GM23338 (cell line): ENCODE results near the gene TSC2. TPM values are rescaled to one million over a fixed set of nuclear protein-coding genes. Genes with fewer than 3 reads are reported as not detected.

Experiments used
- ATAC-seq: fragments of 200-7000 bp; cut with Tn5 transposase; 3 replicates; pipeline ENCODE4 v1.9.1; 2020
- DNase-seq: peaks from one replicate; pipeline ENCODE4 v3.0.0-alpha.2; 2015; ENCODE audit warnings: low spot score
- H2AFZ ChIP-seq: fragments of 200-600 bp; sonication (generic); 2 replicates; pipeline ENCODE4 v1.8.0; 2016; ENCODE audit warnings: antibody characterized with exemption, mild to moderate bottlenecking, moderate library complexity
- H3F3A ChIP-seq: fragments of 200-600 bp; sonication (generic); replicated peaks from 2 replicates; pipeline ENCODE4 v1.8.0; 2017; ENCODE audit warnings: antibody characterized with exemption, mixed run types, low read depth
- H3K27ac ChIP-seq: fragments of 200-600 bp; sonication (generic); 2 replicates; pipeline ENCODE4 v1.6.1; 2016; ENCODE audit warnings: low read depth
- H3K27me3 ChIP-seq: fragments of 200-600 bp; sonication (generic); 2 replicates; pipeline ENCODE4 v1.8.0; 2016; ENCODE audit warnings: mild to moderate bottlenecking, mixed run types, moderate library complexity; ENCODE audit not compliant: insufficient read depth
- H3K36me3 ChIP-seq: fragments of 200-600 bp; sonication (generic); 2 replicates; pipeline ENCODE4 v1.8.0; 2016; ENCODE audit warnings: mild to moderate bottlenecking; ENCODE audit not compliant: insufficient read depth
- H3K4me1 ChIP-seq: fragments of 200-600 bp; sonication (generic); 2 replicates; pipeline ENCODE4 v1.8.0; 2016; ENCODE audit warnings: mild to moderate bottlenecking, moderate library complexity; ENCODE audit not compliant: insufficient read depth
- H3K4me2 ChIP-seq: fragments of 200-600 bp; sonication (generic); 2 replicates; pipeline ENCODE4 v1.7.1; 2017; ENCODE audit warnings: mixed run types
- H3K4me3 ChIP-seq: fragments of 200-600 bp; sonication (generic); 2 replicates; pipeline ENCODE4 v1.6.1; 2016; ENCODE audit warnings: mixed run types
- H3K79me2 ChIP-seq: fragments of 200-600 bp; sonication (generic); replicated peaks from 2 replicates; pipeline ENCODE4 v1.8.0; 2017; ENCODE audit warnings: mild to moderate bottlenecking; ENCODE audit not compliant: insufficient read depth
- H3K9me2 ChIP-seq: fragments of 200-600 bp; sonication (generic); 2 replicates; pipeline ENCODE4 v1.8.0; 2017; ENCODE audit not compliant: insufficient read depth
- H4K20me1 ChIP-seq: fragments of 200-600 bp; sonication (generic); replicated peaks from 2 replicates; pipeline ENCODE4 v1.8.0; 2017; ENCODE audit warnings: mild to moderate bottlenecking; ENCODE audit not compliant: insufficient read depth
- H3K27ac Mint-ChIP-seq: 2 replicates; pipeline ENCODE4 v1.8.0; 2020; ENCODE audit warnings: inconsistent platforms, mild to moderate bottlenecking, moderate library complexity, mixed read lengths
- H3K27me3 Mint-ChIP-seq: 3 replicates; pipeline ENCODE4 v1.8.0; 2022; ENCODE audit warnings: low read depth, mild to moderate bottlenecking, moderate library complexity, mixed read lengths, inconsistent platforms; ENCODE audit not compliant: insufficient read depth, poor library complexity
- H3K36me3 Mint-ChIP-seq: 3 replicates; pipeline ENCODE4 v1.8.0; 2021; ENCODE audit warnings: low read depth, mild to moderate bottlenecking, inconsistent platforms, moderate library complexity, mixed read lengths
- H3K4me1 Mint-ChIP-seq: 3 replicates; pipeline ENCODE4 v1.8.0; 2020; ENCODE audit warnings: mild to moderate bottlenecking, inconsistent platforms, mixed read lengths
- H3K4me3 Mint-ChIP-seq: 3 replicates; pipeline ENCODE4 v1.8.0; 2021; ENCODE audit warnings: moderate library complexity, mild to moderate bottlenecking, inconsistent platforms, mixed read lengths
- H3K9me3 Mint-ChIP-seq: 3 replicates; pipeline ENCODE4 v1.8.0; 2020; ENCODE audit warnings: moderate library complexity, mild to moderate bottlenecking, inconsistent platforms, mixed read lengths
- EZH2 ChIP-seq: fragments of 200-600 bp; sonication (generic); IDR thresholded peaks from one replicate; pipeline ENCODE4 v1.8.0; 2017; ENCODE audit warnings: antibody characterized with exemption, mild to moderate bottlenecking, low read depth; ENCODE audit not compliant: unreplicated experiment
- EZH2phosphoT487 ChIP-seq: fragments of 200-600 bp; sonication (generic); IDR thresholded peaks from one replicate; pipeline ENCODE4 v1.8.1; 2018; ENCODE audit warnings: antibody characterized with exemption; ENCODE audit not compliant: unreplicated experiment
- JUNB ChIP-seq: IDR thresholded peaks from one replicate; pipeline ENCODE4 v1.6.1; 2016; ENCODE audit warnings: antibody characterized with exemption; ENCODE audit not compliant: unreplicated experiment
- ZNF114 ChIP-seq: fragments of 250-450 bp; sonication (Bioruptor Pico); IDR thresholded peaks from 2 replicates; pipeline ENCODE4 v1.5.0; 2020; ENCODE audit warnings: mild to moderate bottlenecking, moderate library complexity
- ZNF331 ChIP-seq: fragments of 250-450 bp; sonication (Bioruptor Pico); IDR thresholded peaks from 2 replicates; pipeline ENCODE4 v1.5.0; 2020; ENCODE audit warnings: low read depth, mild to moderate bottlenecking, moderate library complexity
- polyA plus RNA-seq: library from polyadenylated mRNA; unstranded; fragments of >200 nt; fragmentation: Nextera tagmentation; extraction: Ambion mirVana; gene quantifications from 2 replicates; pipeline ENCODE4 v1.2.1, GENCODE V29; 2016
- total RNA-seq: library from RNA; depleted of rRNA; stranded (reverse); fragments of >200 nt; shearing (Covaris generic); gene quantifications from 2 replicates; pipeline ENCODE4 v1.2.3, GENCODE V29; 2014
- TF ChIP-seq, protein P1 (sequence below): fragments of 250-450 bp; sonication (Bioruptor Pico); IDR thresholded peaks from 2 replicates; pipeline ENCODE4 v1.5.0; 2020; ENCODE audit warnings: mild to moderate bottlenecking, moderate library complexity
- TF ChIP-seq, protein P2 (sequence below): IDR thresholded peaks from one replicate; pipeline ENCODE4 v1.6.1; 2018; ENCODE audit warnings: antibody characterized with exemption; ENCODE audit not compliant: unreplicated experiment
- TF ChIP-seq, protein P3 (sequence below): IDR thresholded peaks from 2 replicates; pipeline ENCODE4 v1.6.1; 2016; ENCODE audit warnings: antibody characterized with exemption

TSC2 gene
- total and polyA plus RNA-seq, 2 experiments from 2014 or later, result 40.5 to 93.0 TPM

DNA sequence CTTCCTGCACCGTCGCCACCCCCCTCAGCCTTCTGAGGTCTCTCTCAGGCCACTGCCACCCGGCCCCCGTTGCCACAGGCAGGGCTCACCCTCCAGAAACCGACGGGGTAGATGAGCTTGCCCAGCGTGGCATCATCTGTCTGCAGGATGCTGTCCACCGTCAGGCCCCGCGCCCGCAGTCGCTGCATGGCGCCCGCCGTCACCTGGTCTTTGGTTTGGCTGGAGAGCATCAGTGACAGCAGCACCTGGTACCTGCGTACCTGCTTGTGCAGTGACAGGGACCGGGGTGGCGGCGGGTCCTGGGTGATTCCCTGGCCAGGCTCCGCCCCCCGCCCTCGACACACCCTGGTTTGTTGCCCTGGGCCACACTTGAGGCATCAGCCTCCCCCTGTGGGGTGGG is 3.2 kb upstream of the TSC2 start:
- H3K79me2 ChIP-seq, result peaks cover 22% of the 10 kb centered on the region
- no peak overlapping the region for H3K4me3 ChIP-seq
- H3K9me3 Mint-ChIP-seq, result no peaks in the 10 kb centered on the region
- no peak overlapping the region for H3K27ac ChIP-seq
- H4K20me1 ChIP-seq, result no peaks in the 10 kb centered on the region; the same call in 1 of the 2 replicates
- TF ChIP-seq, protein P1, sequence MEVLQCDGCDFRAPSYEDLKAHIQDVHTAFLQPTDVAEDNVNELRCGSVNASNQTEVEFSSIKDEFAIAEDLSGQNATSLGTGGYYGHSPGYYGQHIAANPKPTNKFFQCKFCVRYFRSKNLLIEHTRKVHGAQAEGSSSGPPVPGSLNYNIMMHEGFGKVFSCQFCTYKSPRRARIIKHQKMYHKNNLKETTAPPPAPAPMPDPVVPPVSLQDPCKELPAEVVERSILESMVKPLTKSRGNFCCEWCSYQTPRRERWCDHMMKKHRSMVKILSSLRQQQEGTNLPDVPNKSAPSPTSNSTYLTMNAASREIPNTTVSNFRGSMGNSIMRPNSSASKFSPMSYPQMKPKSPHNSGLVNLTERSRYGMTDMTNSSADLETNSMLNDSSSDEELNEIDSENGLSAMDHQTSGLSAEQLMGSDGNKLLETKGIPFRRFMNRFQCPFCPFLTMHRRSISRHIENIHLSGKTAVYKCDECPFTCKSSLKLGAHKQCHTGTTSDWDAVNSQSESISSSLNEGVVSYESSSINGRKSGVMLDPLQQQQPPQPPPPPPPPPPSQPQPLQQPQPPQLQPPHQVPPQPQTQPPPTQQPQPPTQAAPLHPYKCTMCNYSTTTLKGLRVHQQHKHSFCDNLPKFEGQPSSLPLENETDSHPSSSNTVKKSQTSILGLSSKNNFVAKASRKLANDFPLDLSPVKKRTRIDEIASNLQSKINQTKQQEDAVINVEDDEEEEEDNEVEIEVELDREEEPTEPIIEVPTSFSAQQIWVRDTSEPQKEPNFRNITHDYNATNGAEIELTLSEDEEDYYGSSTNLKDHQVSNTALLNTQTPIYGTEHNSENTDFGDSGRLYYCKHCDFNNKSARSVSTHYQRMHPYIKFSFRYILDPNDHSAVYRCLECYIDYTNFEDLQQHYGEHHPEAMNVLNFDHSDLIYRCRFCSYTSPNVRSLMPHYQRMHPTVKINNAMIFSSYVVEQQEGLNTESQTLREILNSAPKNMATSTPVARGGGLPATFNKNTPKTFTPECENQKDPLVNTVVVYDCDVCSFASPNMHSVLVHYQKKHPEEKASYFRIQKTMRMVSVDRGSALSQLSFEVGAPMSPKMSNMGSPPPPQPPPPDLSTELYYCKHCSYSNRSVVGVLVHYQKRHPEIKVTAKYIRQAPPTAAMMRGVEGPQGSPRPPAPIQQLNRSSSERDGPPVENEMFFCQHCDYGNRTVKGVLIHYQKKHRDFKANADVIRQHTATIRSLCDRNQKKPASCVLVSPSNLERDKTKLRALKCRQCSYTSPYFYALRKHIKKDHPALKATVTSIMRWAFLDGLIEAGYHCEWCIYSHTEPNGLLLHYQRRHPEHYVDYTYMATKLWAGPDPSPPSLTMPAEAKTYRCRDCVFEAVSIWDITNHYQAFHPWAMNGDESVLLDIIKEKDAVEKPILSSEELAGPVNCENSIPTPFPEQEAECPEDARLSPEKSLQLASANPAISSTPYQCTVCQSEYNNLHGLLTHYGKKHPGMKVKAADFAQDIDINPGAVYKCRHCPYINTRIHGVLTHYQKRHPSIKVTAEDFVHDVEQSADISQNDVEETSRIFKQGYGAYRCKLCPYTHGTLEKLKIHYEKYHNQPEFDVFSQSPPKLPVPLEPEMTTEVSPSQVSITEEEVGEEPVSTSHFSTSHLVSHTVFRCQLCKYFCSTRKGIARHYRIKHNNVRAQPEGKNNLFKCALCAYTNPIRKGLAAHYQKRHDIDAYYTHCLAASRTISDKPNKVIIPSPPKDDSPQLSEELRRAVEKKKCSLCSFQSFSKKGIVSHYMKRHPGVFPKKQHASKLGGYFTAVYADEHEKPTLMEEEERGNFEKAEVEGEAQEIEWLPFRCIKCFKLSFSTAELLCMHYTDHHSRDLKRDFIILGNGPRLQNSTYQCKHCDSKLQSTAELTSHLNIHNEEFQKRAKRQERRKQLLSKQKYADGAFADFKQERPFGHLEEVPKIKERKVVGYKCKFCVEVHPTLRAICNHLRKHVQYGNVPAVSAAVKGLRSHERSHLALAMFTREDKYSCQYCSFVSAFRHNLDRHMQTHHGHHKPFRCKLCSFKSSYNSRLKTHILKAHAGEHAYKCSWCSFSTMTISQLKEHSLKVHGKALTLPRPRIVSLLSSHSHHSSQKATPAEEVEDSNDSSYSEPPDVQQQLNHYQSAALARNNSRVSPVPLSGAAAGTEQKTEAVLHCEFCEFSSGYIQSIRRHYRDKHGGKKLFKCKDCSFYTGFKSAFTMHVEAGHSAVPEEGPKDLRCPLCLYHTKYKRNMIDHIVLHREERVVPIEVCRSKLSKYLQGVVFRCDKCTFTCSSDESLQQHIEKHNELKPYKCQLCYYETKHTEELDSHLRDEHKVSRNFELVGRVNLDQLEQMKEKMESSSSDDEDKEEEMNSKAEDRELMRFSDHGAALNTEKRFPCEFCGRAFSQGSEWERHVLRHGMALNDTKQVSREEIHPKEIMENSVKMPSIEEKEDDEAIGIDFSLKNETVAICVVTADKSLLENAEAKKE (CRISPR knock-in tag), result no peak
- no peak for TF ChIP-seq JUNB
- TF ChIP-seq, protein P2, sequence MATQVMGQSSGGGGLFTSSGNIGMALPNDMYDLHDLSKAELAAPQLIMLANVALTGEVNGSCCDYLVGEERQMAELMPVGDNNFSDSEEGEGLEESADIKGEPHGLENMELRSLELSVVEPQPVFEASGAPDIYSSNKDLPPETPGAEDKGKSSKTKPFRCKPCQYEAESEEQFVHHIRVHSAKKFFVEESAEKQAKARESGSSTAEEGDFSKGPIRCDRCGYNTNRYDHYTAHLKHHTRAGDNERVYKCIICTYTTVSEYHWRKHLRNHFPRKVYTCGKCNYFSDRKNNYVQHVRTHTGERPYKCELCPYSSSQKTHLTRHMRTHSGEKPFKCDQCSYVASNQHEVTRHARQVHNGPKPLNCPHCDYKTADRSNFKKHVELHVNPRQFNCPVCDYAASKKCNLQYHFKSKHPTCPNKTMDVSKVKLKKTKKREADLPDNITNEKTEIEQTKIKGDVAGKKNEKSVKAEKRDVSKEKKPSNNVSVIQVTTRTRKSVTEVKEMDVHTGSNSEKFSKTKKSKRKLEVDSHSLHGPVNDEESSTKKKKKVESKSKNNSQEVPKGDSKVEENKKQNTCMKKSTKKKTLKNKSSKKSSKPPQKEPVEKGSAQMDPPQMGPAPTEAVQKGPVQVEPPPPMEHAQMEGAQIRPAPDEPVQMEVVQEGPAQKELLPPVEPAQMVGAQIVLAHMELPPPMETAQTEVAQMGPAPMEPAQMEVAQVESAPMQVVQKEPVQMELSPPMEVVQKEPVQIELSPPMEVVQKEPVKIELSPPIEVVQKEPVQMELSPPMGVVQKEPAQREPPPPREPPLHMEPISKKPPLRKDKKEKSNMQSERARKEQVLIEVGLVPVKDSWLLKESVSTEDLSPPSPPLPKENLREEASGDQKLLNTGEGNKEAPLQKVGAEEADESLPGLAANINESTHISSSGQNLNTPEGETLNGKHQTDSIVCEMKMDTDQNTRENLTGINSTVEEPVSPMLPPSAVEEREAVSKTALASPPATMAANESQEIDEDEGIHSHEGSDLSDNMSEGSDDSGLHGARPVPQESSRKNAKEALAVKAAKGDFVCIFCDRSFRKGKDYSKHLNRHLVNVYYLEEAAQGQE, result no peak
- no peak for TF ChIP-seq EZH2phosphoT487
- TF ChIP-seq EZH2, result no peak
- no peak for TF ChIP-seq ZNF331
- no peak for TF ChIP-seq ZNF114
- TF ChIP-seq, protein P3, sequence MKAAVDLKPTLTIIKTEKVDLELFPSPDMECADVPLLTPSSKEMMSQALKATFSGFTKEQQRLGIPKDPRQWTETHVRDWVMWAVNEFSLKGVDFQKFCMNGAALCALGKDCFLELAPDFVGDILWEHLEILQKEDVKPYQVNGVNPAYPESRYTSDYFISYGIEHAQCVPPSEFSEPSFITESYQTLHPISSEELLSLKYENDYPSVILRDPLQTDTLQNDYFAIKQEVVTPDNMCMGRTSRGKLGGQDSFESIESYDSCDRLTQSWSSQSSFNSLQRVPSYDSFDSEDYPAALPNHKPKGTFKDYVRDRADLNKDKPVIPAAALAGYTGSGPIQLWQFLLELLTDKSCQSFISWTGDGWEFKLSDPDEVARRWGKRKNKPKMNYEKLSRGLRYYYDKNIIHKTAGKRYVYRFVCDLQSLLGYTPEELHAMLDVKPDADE, result no peak
- 0 out of 2 replicates have a peak, but pooled peaks cover 5% of the 10 kb centered on the region for H3F3A ChIP-seq
- peaks cover 13% of the 10 kb centered on the region for H3K27me3 Mint-ChIP-seq
- no peak overlapping the region for H3K4me3 Mint-ChIP-seq
- peaks cover 10% of the 10 kb centered on the region; the same call in 1 of the 2 replicates for H3K4me1 ChIP-seq
- H3K4me1 Mint-ChIP-seq, result peaks cover 9% of the 10 kb centered on the region
- H2AFZ ChIP-seq, result no peak overlapping the region
- no peak for ATAC-seq
- H3K9me2 ChIP-seq, result no peaks in the 10 kb centered on the region
- DNase-seq, result no peak
- no peak overlapping the region for H3K27ac Mint-ChIP-seq
- no peaks in the 10 kb centered on the region for H3K36me3 Mint-ChIP-seq
- H3K36me3 ChIP-seq, result no peaks in the 10 kb centered on the region
- no peak overlapping the region for H3K4me2 ChIP-seq
- no peaks in the 10 kb centered on the region for H3K27me3 ChIP-seq
